Stimulated activated CD4-positive, alpha-beta T cell treated with anti-CD3 and anti-CD28 coated beads, Interleukin-15, amount 100 ng/mL, for 24 hours (primary cell): ENCODE data around the gene ATXN1L.
"Not testable (repeated sequence)": the region's sequence is repeated elsewhere in the genome, so short reads cannot be mapped to it uniquely, and the experiment has no call there.

Source experiments
- DNase-seq: peaks from one replicate; pipeline ENCODE4 v3.0.0-alpha.2; 2020

ATXN1L gene

DNA sequence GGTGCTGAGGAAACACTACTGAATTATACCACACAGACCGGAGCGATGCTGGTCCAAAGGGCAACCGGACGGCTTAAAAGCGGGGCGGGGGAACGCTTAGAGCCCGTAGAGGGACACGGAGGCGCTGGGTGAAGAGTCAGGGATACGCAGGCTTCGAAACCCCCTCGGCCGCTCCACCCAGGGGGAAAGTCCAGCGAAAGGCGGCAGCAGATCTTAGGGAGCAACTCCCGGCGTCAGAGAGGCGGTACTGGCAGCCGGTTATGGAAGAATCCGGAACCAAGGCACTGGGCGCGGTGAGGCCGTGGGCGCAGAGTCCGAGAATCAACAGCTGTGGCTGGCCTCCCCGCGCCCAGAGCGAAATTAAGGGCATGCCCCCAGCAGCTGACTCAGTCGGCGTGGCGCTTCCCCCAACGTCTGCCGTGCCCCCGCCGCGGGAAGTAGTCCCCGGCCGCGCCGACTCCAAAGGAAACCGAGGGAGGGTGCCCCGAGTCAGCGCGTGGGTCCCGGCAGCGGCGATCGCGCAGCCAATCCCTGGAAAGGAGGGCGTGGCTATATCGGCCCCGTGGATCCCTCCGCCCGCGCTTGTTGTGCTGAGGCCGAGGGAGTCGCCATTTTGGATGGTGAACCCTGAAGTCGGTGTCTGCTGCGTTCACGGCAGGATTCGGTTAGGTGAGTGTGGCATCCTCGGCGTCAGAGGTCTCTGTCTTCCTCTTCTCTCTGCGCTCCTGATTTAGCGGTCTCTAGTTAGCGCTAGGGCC is 49.3 kb downstream of the ATXN1L start, which contains the start of gene IST1:
Gene IST1, plus strand, starts transcription at position 611 of the 758 bp plus-strand sequence. CDS start 20,110 bp downstream, outside the sequence.
- DNase-seq: peak; percentile 99

DNA sequence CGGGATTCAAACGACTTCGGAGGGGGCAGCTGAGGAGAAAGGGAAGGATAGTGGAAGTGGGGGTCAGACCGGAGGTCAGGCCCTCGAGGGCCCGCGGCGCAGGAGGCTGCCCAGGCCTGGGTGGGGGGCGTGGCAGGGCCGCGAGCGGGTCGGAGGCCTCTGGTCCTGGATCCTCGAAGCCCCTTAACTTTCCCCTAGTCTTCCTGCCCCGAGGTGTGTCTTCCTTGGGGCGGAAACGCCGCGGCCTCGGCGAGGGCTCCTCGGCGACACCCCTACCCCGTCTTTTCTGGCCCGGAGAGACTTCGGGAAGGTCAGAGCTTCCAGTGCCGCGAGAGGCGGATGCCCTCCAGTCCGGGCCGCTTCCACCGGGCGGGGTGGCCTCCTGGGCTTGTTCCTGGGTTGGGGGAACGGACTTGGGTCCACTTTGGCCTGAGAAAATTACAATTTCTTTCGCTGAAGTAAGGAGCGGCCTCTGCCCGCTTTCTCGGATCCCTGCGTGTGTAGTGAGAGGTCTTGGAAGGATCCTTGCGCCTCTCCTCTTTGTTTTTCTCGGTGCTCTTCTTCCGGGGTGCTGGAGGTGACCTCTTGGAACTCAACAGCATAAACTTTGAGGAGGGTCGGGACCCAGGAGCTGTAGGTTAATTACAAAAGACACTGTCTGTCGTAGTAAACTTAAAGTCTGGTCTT is 50.0 kb downstream of the ATXN1L start:
- DNase-seq: peak; percentile 48

DNA sequence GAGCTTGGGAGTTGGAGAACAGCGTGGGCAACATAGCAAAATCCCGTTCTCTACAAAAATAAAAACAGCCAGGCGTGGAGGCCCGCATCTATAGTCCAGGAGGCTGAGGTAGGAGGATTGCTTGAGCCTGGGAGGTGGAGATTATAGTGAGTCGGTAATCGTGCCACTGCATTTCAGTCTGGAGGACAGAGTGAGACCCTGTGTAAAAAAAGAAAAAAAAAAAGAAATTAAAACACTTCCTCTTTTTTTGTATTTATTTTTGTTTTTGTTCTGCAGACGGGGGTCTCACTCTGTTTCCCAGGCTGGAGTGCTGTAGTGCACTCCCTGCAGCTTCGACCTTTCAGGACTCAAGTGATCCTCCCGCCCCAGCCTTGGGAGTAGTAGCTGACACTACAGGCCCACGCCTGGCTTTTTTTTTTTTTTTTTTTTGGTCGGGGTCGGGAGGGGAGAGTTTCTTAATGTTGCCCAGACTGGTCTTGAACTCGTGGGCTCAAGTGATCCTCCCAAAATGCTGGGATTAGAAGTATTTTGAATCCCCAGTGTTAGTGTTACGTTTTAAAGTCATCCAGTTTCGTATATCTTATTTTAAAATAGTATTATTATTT is 51.1 kb downstream of the ATXN1L start:
- no peak for DNase-seq

DNA sequence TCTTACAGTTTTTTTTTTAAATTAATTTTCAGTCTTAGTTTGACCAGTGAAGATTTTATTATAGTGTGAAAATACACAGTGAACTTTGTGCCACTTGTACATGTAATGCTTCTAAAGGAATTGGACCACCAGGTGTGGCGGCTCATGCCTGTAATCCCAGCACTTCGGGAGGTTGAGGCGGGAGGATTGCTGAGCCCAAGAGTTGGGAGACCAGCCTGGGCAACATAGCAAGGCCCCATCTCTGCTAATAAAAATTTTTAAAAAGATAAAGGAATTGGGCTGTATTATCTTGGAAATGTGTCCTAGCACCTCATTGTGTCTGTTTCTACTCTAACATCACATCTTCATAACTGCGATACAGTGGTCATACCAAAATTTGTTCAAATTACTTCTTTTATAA is 53.4 kb downstream of the ATXN1L start:
- no peak for DNase-seq

DNA sequence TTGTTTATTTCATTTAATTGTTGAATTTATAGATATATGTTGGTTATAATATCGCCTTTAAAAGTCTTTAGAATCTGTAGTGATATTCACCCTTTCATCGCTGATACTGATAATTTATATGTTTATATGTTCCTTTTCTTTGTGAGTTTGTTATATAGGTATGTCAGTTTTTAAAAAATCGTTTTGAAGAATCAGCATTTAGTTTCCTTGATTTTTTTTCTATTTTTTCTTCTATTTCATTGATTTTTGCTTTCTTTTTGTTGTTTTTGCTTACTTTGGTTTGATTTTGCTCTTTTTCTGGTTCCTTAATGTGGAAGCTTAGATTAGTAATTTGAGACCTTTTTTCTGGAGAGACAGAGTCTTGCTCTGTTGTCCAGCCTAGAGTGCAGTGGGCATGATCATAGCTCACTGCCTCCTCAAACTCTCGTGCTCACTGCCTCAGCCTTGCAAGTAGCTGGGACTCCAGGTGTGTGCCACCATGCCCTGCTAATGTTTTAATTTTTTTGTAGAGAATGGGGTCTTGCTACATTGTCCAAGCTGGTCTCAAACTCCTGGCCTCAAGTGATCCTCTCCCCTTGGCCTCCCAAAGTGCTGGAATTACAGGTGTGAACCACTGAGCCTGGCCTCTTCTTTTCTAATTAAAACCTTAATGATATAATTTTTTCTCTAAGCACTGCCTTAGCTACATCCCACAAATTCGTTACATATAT is 57.0 kb downstream of the ATXN1L start:
- no peak for DNase-seq

DNA sequence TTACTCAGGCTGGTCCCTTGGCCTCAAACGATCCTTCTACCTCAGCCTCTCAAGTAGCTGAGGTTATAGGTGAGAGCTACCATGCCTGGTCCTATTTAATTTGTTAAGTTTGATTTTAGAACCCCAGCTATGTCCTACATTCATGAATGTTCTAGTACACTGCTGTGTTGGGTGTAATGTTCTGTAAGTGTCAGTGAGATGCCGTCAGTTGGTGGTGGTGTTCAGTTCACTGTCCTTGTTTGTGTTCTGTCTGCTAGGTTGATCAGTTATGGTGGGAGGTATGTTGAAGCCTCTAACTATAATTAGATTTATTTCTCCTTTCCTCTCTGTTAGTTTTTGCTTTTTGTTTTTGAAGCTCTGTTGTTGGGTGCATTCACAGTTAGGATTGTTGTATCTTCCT is 57.8 kb downstream of the ATXN1L start:
- no peak for DNase-seq

DNA sequence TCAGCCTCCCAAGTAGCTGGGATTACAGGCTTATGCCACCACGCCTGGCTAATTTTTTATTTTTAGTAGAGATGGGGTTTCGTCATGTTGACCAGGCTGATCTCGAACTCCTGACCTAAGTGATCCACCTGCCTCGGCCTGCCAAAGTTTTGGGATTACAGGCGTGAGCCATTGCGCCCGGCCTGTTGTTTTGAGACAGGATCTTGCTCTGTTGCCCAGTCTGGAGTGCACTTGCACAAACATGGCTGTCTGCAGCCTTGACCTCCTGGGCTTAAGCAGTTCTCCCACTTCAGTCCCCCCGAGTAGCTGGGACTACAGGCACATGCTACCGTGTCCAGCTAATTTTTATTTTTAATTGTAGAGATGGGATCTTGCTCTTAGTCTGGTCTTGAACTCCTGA is 58.5 kb downstream of the ATXN1L start:
- no peak for DNase-seq

DNA sequence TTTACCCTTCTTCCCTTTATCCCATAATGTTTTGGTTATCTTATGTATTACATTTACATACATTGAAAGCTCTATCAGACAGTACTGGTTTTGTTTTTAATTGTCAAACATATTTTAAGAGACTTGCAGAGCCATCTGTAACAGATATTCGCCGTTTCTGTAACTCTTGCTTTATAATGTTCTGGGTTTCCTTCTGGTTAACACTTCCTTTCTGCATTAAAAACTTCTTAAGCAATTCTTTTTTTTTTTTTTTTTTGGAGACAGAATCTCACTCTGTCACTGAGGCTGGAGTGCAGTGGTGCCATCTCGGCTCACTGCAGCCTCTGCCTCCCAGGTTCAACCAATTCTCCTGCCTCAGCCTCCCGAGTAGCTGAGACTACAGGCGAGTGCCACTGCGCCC is 60.0 kb downstream of the ATXN1L start:
- not testable (repeated sequence) for DNase-seq
